ENCODE results near the gene NRF1. TPM values are rescaled to one million over a fixed set of nuclear protein-coding genes. Genes with fewer than 3 reads are reported as not detected.
A peak's percentile ranks its signal among the peaks of the same experiment; 100 is the strongest.

The NRF1 gene
- total RNA-seq, 1 experiment from 2014 or later = 6.7 TPM

- in situ Hi-C loops (cut with HindIII; ENCODE audit: low pct_unique_long_range_greater_than_20kb, low sequenced_read_pairs) = no loop called here
- DNase-seq (ENCODE audit: low read depth, low spot score) = peak; percentile 37
Observed at GRCh38 chr7:129741743-129742213, 130.3 kb downstream of the NRF1 start.

GRCh38 chr7:129742256-129742655 lies 130.7 kb downstream of the NRF1 start:
- in situ Hi-C loops (cut with HindIII; ENCODE audit: low pct_unique_long_range_greater_than_20kb, low sequenced_read_pairs) = no loop called here
- no peak for DNase-seq (ENCODE audit: low read depth, low spot score)

GRCh38 chr7:129746857-129747529 lies 135.5 kb downstream of the NRF1 start:
- in situ Hi-C loops (cut with HindIII; ENCODE audit: low pct_unique_long_range_greater_than_20kb, low sequenced_read_pairs) = no loop called here
- DNase-seq (ENCODE audit: low read depth, low spot score) = peak; percentile 54

GRCh38 chr7:129748356-129749109 lies 137.0 kb downstream of the NRF1 start:
- in situ Hi-C loops (cut with HindIII; ENCODE audit: low pct_unique_long_range_greater_than_20kb, low sequenced_read_pairs) = no loop called here
- DNase-seq (ENCODE audit: low read depth, low spot score) = no peak

GRCh38 chr7:129750091-129750490 lies 138.6 kb downstream of the NRF1 start:
- in situ Hi-C loops (cut with HindIII; ENCODE audit: low pct_unique_long_range_greater_than_20kb, low sequenced_read_pairs) = loop anchor here (10.0 kb wide), 1 partner anchor 65 kb away; no protein-coding TSS in a partner anchor
- no peak for DNase-seq (ENCODE audit: low read depth, low spot score)

- DNase-seq (ENCODE audit: low read depth, low spot score) = no peak
- in situ Hi-C loops (cut with HindIII; ENCODE audit: low pct_unique_long_range_greater_than_20kb, low sequenced_read_pairs) = loop anchor here (10.0 kb wide), 1 partner anchor 64 kb away; no protein-coding TSS in a partner anchor
Observed at GRCh38 chr7:129750501-129750900, 139.0 kb downstream of the NRF1 start.

- no peak for DNase-seq (ENCODE audit: low read depth, low spot score)
- in situ Hi-C loops (cut with HindIII; ENCODE audit: low pct_unique_long_range_greater_than_20kb, low sequenced_read_pairs) = loop anchor here (10.0 kb wide), 1 partner anchor 63 kb away; no protein-coding TSS in a partner anchor
Observed at GRCh38 chr7:129751916-129752315, 140.4 kb downstream of the NRF1 start.

- in situ Hi-C loops (cut with HindIII; ENCODE audit: low pct_unique_long_range_greater_than_20kb, low sequenced_read_pairs) = loop anchor here (10.0 kb wide), 1 partner anchor 62 kb away; no protein-coding TSS in a partner anchor
- DNase-seq (ENCODE audit: low read depth, low spot score) = no peak
Observed at GRCh38 chr7:129752760-129753159, 141.2 kb downstream of the NRF1 start.

GRCh38 chr7:129754406-129754805 lies 142.9 kb downstream of the NRF1 start:
- DNase-seq (ENCODE audit: low read depth, low spot score) = no peak
- in situ Hi-C loops (cut with HindIII; ENCODE audit: low pct_unique_long_range_greater_than_20kb, low sequenced_read_pairs) = loop anchor here (10.0 kb wide), 1 partner anchor 60 kb away; no protein-coding TSS in a partner anchor

- no peak for DNase-seq (ENCODE audit: low read depth, low spot score)
- in situ Hi-C loops (cut with HindIII; ENCODE audit: low pct_unique_long_range_greater_than_20kb, low sequenced_read_pairs) = loop anchor here (10.0 kb wide), 1 partner anchor 57 kb away; no protein-coding TSS in a partner anchor
Observed at GRCh38 chr7:129757991-129758390, 146.5 kb downstream of the NRF1 start.

GRCh38 chr7:129762387-129762969 lies 151.0 kb downstream of the NRF1 start:
- in situ Hi-C loops (cut with HindIII; ENCODE audit: low pct_unique_long_range_greater_than_20kb, low sequenced_read_pairs) = no loop called here

GRCh38 chr7:129764247-129765084 lies 152.9 kb downstream of the NRF1 start:
- in situ Hi-C loops (cut with HindIII; ENCODE audit: low pct_unique_long_range_greater_than_20kb, low sequenced_read_pairs) = no loop called here
- DNase-seq (ENCODE audit: low read depth, low spot score) = no peak

More at GRCh38 chr7:129762387-129762969, 151.0 kb downstream of the NRF1 start:
- DNase-seq (ENCODE audit: low read depth, low spot score) = no peak

- DNase-seq (ENCODE audit: low read depth, low spot score) = no peak
- in situ Hi-C loops (cut with HindIII; ENCODE audit: low pct_unique_long_range_greater_than_20kb, low sequenced_read_pairs) = no loop called here
Observed at GRCh38 chr7:129765352-129765751, 153.8 kb downstream of the NRF1 start.

GRCh38 chr7:129767120-129768015 lies 155.8 kb downstream of the NRF1 start:
- DNase-seq (ENCODE audit: low read depth, low spot score) = no peak
- in situ Hi-C loops (cut with HindIII; ENCODE audit: low pct_unique_long_range_greater_than_20kb, low sequenced_read_pairs) = no loop called here

GRCh38 chr7:129768614-129769399 lies 157.3 kb downstream of the NRF1 start:
- in situ Hi-C loops (cut with HindIII; ENCODE audit: low pct_unique_long_range_greater_than_20kb, low sequenced_read_pairs) = no loop called here
- DNase-seq (ENCODE audit: low read depth, low spot score) = no peak

- in situ Hi-C loops (cut with HindIII; ENCODE audit: low pct_unique_long_range_greater_than_20kb, low sequenced_read_pairs) = no loop called here
- no peak for DNase-seq (ENCODE audit: low read depth, low spot score)
Observed at GRCh38 chr7:129769400-129769774, 157.9 kb downstream of the NRF1 start.

Measured in SK-MEL-5 (cell line).